ENCODE results near the gene GYG1.

The GYG1 gene

GRCh38 chr3:149023951-149024350 lies 32.6 kb downstream of the GYG1 start:
- no peaks in the 10 kb centered on the region for H3K79me1 ChIP-seq (ENCODE audit: low read depth, low read length)
- no peak overlapping the region for H2AFZ ChIP-seq (ENCODE audit: low read length)
- DNase-seq (ENCODE audit: low spot score): no peak
- no peak overlapping the region for H3K14ac ChIP-seq (ENCODE audit: low read length)
- H3K4ac ChIP-seq (ENCODE audit: low read length): no peak overlapping the region
- H3K4me3 ChIP-seq (ENCODE audit: low read length in 2 of 2): no peak overlapping the region
- H2BK12ac ChIP-seq (ENCODE audit: low read length): no peak overlapping the region
- WGBS, 2 donors (ENCODE audit: extremely low coverage in 2 of 2, insufficient read length in 2 of 2, insufficient replicate concordance in 1 of 2): no CpG with 5 or more reads among the region's 3 CpGs
- H3K27ac ChIP-seq (replicated peaks; ENCODE audit: low read length): no peak overlapping the region
- H3K4me2 ChIP-seq (ENCODE audit: insufficient read depth, low read length, poor library complexity, severe bottlenecking): no peak overlapping the region
- no peak overlapping the region for H4K91ac ChIP-seq (ENCODE audit: low read depth, low read length, poor library complexity)
- H4K8ac ChIP-seq (ENCODE audit: low read depth, low read length): no peak overlapping the region
- H2BK15ac ChIP-seq (ENCODE audit: low read length): no peak overlapping the region
- peaks cover 0 to 62% of the 10 kb centered on the region in 2 donors for H3K36me3 ChIP-seq (replicated peaks in 1 of 2; ENCODE audit: control insufficient read depth in 2 of 2, insufficient read depth in 2 of 2, low read length in 2 of 2)
- no peak overlapping the region for H2BK120ac ChIP-seq (ENCODE audit: low read depth, low read length)
- no peak overlapping the region for H3K18ac ChIP-seq (ENCODE audit: low read length)
- H3K4me1 ChIP-seq (ENCODE audit: control insufficient read depth in 2 of 2, insufficient read depth in 1 of 2, low read depth in 1 of 2, low read length in 2 of 2): peaks cover 0 to 5% of the 10 kb centered on the region in 2 donors
- peaks cover 2 to 29% of the 10 kb centered on the region in 2 donors for H3K9me3 ChIP-seq (replicated peaks in 1 of 2; ENCODE audit: control insufficient read depth in 2 of 2, insufficient read depth in 1 of 2, low read depth in 1 of 2, low read length in 2 of 2)
- no peak overlapping the region for H2BK5ac ChIP-seq (ENCODE audit: low read length)
- no peak overlapping the region for H3K9ac ChIP-seq (ENCODE audit: low read depth, low read length, poor library complexity)
- H2AK5ac ChIP-seq (ENCODE audit: low read depth, low read length): no peak overlapping the region
- H3K23ac ChIP-seq (ENCODE audit: low read depth, low read length, poor library complexity): no peak overlapping the region
- H3K27me3 ChIP-seq (ENCODE audit: control insufficient read depth in 3 of 3, insufficient read depth in 3 of 3, low read depth in 1 of 3, low read length in 3 of 3): no peaks in the 10 kb centered on the region

- Histone ChIP-seq H3K14ac (ENCODE audit: low read length) (no peak overlapping the region), H3K27ac (replicated peaks; ENCODE audit: low read length) (no peak overlapping the region), H3K4me3 (ENCODE audit: low read length in 2 of 2) (no peak overlapping the region), H3K4me2 (ENCODE audit: insufficient read depth, low read length, poor library complexity, severe bottlenecking) (no peak overlapping the region), H3K18ac (ENCODE audit: low read length) (no peak overlapping the region), H3K9me3 (replicated peaks in 1 of 2; ENCODE audit: control insufficient read depth in 2 of 2, insufficient read depth in 1 of 2, low read depth in 1 of 2, low read length in 2 of 2) (peaks cover 2 to 29% of the 10 kb centered on the region in 2 donors), H3K9ac (ENCODE audit: low read depth, low read length, poor library complexity) (no peak overlapping the region), H2BK15ac (ENCODE audit: low read length) (no peak overlapping the region), H3K23ac (ENCODE audit: low read depth, low read length, poor library complexity) (no peak overlapping the region), H3K79me1 (ENCODE audit: low read depth, low read length) (no peaks in the 10 kb centered on the region), H3K36me3 (replicated peaks in 1 of 2; ENCODE audit: control insufficient read depth in 2 of 2, insufficient read depth in 2 of 2, low read length in 2 of 2) (peaks cover 2 to 90% of the 10 kb centered on the region in 2 donors), H3K4ac (ENCODE audit: low read length) (no peak overlapping the region), H2BK12ac (ENCODE audit: low read length) (no peak overlapping the region), H2AK5ac (ENCODE audit: low read depth, low read length) (no peak overlapping the region), H2AFZ (ENCODE audit: low read length) (no peak overlapping the region), H2BK5ac (ENCODE audit: low read length) (no peak overlapping the region), H2BK120ac (ENCODE audit: low read depth, low read length) (no peak overlapping the region), H3K4me1 (ENCODE audit: control insufficient read depth in 2 of 2, insufficient read depth in 1 of 2, low read depth in 1 of 2, low read length in 2 of 2) (no peaks in the 10 kb centered on the region), H4K8ac (ENCODE audit: low read depth, low read length) (no peak overlapping the region), H4K91ac (ENCODE audit: low read depth, low read length, poor library complexity) (no peak overlapping the region), H3K27me3 (ENCODE audit: control insufficient read depth in 3 of 3, insufficient read depth in 3 of 3, low read depth in 1 of 3, low read length in 3 of 3) (no peaks in the 10 kb centered on the region)
- no CpG with 5 or more reads among the region's 4 CpGs for WGBS, 2 donors (ENCODE audit: extremely low coverage in 2 of 2, insufficient read length in 2 of 2, insufficient replicate concordance in 1 of 2)
- DNase-seq (ENCODE audit: low spot score): no peak
Measured at GRCh38 chr3:149026718-149027117, 35.4 kb downstream of the GYG1 start.

GRCh38 chr3:149031096-149031495 lies 39.8 kb downstream of the GYG1 start:
- Histone ChIP-seq H3K79me1 (ENCODE audit: low read depth, low read length) (no peaks in the 10 kb centered on the region), H3K4ac (ENCODE audit: low read length) (no peak overlapping the region), H3K9me3 (replicated peaks in 1 of 2; ENCODE audit: control insufficient read depth in 2 of 2, insufficient read depth in 1 of 2, low read depth in 1 of 2, low read length in 2 of 2) (peaks cover 0 to 2% of the 10 kb centered on the region in 2 donors), H3K23ac (ENCODE audit: low read depth, low read length, poor library complexity) (no peak overlapping the region), H2BK15ac (ENCODE audit: low read length) (no peak overlapping the region), H4K91ac (ENCODE audit: low read depth, low read length, poor library complexity) (no peak overlapping the region), H3K27ac (replicated peaks; ENCODE audit: low read length) (no peak overlapping the region), H2AK5ac (ENCODE audit: low read depth, low read length) (no peak overlapping the region), H2BK12ac (ENCODE audit: low read length) (no peak overlapping the region), H2BK120ac (ENCODE audit: low read depth, low read length) (no peak overlapping the region), H3K14ac (ENCODE audit: low read length) (no peak overlapping the region), H3K27me3 (ENCODE audit: control insufficient read depth in 3 of 3, insufficient read depth in 3 of 3, low read depth in 1 of 3, low read length in 3 of 3) (no peaks in the 10 kb centered on the region), H2AFZ (ENCODE audit: low read length) (no peak overlapping the region), H3K4me2 (ENCODE audit: insufficient read depth, low read length, poor library complexity, severe bottlenecking) (no peak overlapping the region), H3K4me1 (ENCODE audit: control insufficient read depth in 2 of 2, insufficient read depth in 1 of 2, low read depth in 1 of 2, low read length in 2 of 2) (no peaks in the 10 kb centered on the region), H3K4me3 (ENCODE audit: low read length in 2 of 2) (no peak overlapping the region), H3K18ac (ENCODE audit: low read length) (no peak overlapping the region), H3K36me3 (replicated peaks in 1 of 2; ENCODE audit: control insufficient read depth in 2 of 2, insufficient read depth in 2 of 2, low read length in 2 of 2) (peaks cover 2 to 93% of the 10 kb centered on the region in 2 donors), H4K8ac (ENCODE audit: low read depth, low read length) (no peak overlapping the region), H3K9ac (ENCODE audit: low read depth, low read length, poor library complexity) (no peak overlapping the region), H2BK5ac (ENCODE audit: low read length) (no peak overlapping the region)
- WGBS, 2 donors (ENCODE audit: extremely low coverage in 2 of 2, insufficient read length in 2 of 2, insufficient replicate concordance in 1 of 2): no CpG with 5 or more reads among the region's 2 CpGs
- DNase-seq (ENCODE audit: low spot score): no peak

- Histone ChIP-seq H3K4ac (ENCODE audit: low read length) (no peak overlapping the region), H3K27me3 (ENCODE audit: control insufficient read depth in 3 of 3, insufficient read depth in 3 of 3, low read depth in 1 of 3, low read length in 3 of 3) (no peaks in the 10 kb centered on the region), H2BK15ac (ENCODE audit: low read length) (no peak overlapping the region), H4K91ac (ENCODE audit: low read depth, low read length, poor library complexity) (no peak overlapping the region), H3K36me3 (replicated peaks in 1 of 2; ENCODE audit: control insufficient read depth in 2 of 2, insufficient read depth in 2 of 2, low read length in 2 of 2) (peaks cover 6 to 92% of the 10 kb centered on the region in 2 donors), H2AK5ac (ENCODE audit: low read depth, low read length) (no peak overlapping the region), H2AFZ (ENCODE audit: low read length) (no peak overlapping the region), H3K79me1 (ENCODE audit: low read depth, low read length) (no peaks in the 10 kb centered on the region), H3K14ac (ENCODE audit: low read length) (no peak overlapping the region), H2BK120ac (ENCODE audit: low read depth, low read length) (no peak overlapping the region), H3K9me3 (replicated peaks in 1 of 2; ENCODE audit: control insufficient read depth in 2 of 2, insufficient read depth in 1 of 2, low read depth in 1 of 2, low read length in 2 of 2) (no peaks in the 10 kb centered on the region), H2BK12ac (ENCODE audit: low read length) (no peak overlapping the region), H3K4me2 (ENCODE audit: insufficient read depth, low read length, poor library complexity, severe bottlenecking) (no peak overlapping the region), H3K4me1 (ENCODE audit: control insufficient read depth in 2 of 2, insufficient read depth in 1 of 2, low read depth in 1 of 2, low read length in 2 of 2) (no peaks in the 10 kb centered on the region), H4K8ac (ENCODE audit: low read depth, low read length) (no peak overlapping the region), H3K9ac (ENCODE audit: low read depth, low read length, poor library complexity) (no peak overlapping the region), H3K18ac (ENCODE audit: low read length) (no peak overlapping the region), H2BK5ac (ENCODE audit: low read length) (no peak overlapping the region), H3K23ac (ENCODE audit: low read depth, low read length, poor library complexity) (no peak overlapping the region), H3K27ac (replicated peaks; ENCODE audit: low read length) (no peak overlapping the region), H3K4me3 (ENCODE audit: low read length in 2 of 2) (no peak overlapping the region)
- no CpG with 5 or more reads among the region's 4 CpGs for WGBS, 2 donors (ENCODE audit: extremely low coverage in 2 of 2, insufficient read length in 2 of 2, insufficient replicate concordance in 1 of 2)
- DNase-seq (ENCODE audit: low spot score): no peak
Measured at GRCh38 chr3:149037684-149038083, 46.3 kb downstream of the GYG1 start.
